ENCODE results near the gene EIF6. TPM values are rescaled to one million over a fixed set of nuclear protein-coding genes. Genes with fewer than 3 reads are reported as not detected.

The EIF6 gene
- total RNA-seq, 1 donor from 2014 or later, result 271 TPM

- DNase-seq (ENCODE audit: low read depth) (no peak), FAIRE-seq (no peak)
- no peaks in the 10 kb centered on the region for H3K9me3 Mint-ChIP-seq (ENCODE audit: unreplicated experiment)
- Histone ChIP-seq H3K9me3 (ENCODE audit: insufficient read depth, low read depth, low read length) (no peaks in the 10 kb centered on the region), H3K9ac (ENCODE audit: low read length) (no peak overlapping the region), H3K4me2 (ENCODE audit: low read length) (no peak overlapping the region), H3K27ac (ENCODE audit: low read depth, low read length) (no peak overlapping the region), H3K79me2 (ENCODE audit: insufficient read depth, low read length) (no peaks in the 10 kb centered on the region), H3K4me1 (ENCODE audit: insufficient read depth, low read length) (no peaks in the 10 kb centered on the region), H3K4me3 (ENCODE audit: insufficient read depth, low read depth, low read length) (no peak overlapping the region), H2AFZ (ENCODE audit: low read depth, low read length) (no peak overlapping the region), H3K27me3 (ENCODE audit: insufficient read depth, low read length) (no peaks in the 10 kb centered on the region), H4K20me1 (ENCODE audit: insufficient read depth, low read length) (no peaks in the 10 kb centered on the region), H3K36me3 (ENCODE audit: insufficient read depth, low read length) (no peaks in the 10 kb centered on the region)
- peaks cover 5% of the 10 kb centered on the region for H3K4me1 Mint-ChIP-seq (ENCODE audit: low read depth, unreplicated experiment)
- no peak overlapping the region for H3K27ac Mint-ChIP-seq (ENCODE audit: unreplicated experiment)
- TF ChIP-seq CTCF (IDR thresholded peaks at IDR 0.05; ENCODE audit: insufficient read depth, low read depth, low read length), result no peak
- no peak for TF ChIP-seq EZH2 (IDR thresholded peaks at IDR 0.05; ENCODE audit: insufficient read depth, low read length)
- H3K36me3 Mint-ChIP-seq (ENCODE audit: low read depth, unreplicated experiment), result peaks cover 18% of the 10 kb centered on the region
- no peaks in the 10 kb centered on the region for H3K27me3 Mint-ChIP-seq (ENCODE audit: low read depth, unreplicated experiment)
- no peak overlapping the region for H3K4me3 Mint-ChIP-seq (ENCODE audit: unreplicated experiment)
Observed at GRCh38 chr20:35270021-35270902, 14.3 kb downstream of the EIF6 start.

DNA sequence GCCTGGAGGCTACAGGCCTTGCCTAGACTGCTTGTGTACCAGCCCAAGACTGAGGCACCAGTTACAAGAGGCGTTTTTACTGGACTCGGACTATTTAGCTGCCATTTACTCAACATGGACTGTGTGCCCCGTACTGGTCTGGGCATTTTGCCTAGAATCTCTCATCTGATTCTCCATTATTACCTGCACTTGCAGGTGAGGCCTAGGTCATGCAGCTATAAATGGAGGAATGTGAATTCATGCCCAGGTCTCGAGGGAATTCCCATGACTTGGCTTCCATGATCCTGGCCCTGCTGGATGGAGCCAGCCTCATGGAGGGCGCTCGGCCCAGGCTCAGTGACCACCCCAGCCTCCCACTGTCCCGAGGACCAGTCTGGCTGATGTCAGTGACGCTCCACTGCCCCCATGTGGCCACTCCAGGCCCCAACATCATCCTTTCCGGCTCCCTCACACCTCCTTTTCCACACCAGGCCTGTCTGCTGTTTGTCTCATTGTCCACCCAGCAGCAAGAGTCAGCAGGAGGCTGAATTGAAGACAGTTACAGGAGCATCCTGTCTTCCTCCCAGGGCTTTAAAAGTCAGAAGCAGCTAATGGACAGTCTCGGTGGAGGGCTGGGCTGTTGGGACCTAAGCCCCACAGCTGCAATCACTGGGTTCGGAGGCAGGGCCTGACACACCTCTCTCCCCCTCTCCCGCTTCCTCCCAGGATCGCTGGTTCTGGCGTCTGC lies 15.4 kb downstream of the EIF6 start:
- peak overlapping the region; percentile 75 for H3K27ac Mint-ChIP-seq (ENCODE audit: unreplicated experiment)

More for the DNA sequence above, 15.4 kb downstream of the EIF6 start:
- Histone ChIP-seq H3K9me3 (ENCODE audit: insufficient read depth, low read depth, low read length) (no peaks in the 10 kb centered on the region), H3K4me3 (ENCODE audit: insufficient read depth, low read depth, low read length) (no peak overlapping the region), H3K9ac (ENCODE audit: low read length) (no peak overlapping the region), H3K36me3 (ENCODE audit: insufficient read depth, low read length) (no peaks in the 10 kb centered on the region), H3K27ac (ENCODE audit: low read depth, low read length) (no peak overlapping the region), H3K4me2 (ENCODE audit: low read length) (no peak overlapping the region), H4K20me1 (ENCODE audit: insufficient read depth, low read length) (no peaks in the 10 kb centered on the region), H3K4me1 (ENCODE audit: insufficient read depth, low read length) (no peaks in the 10 kb centered on the region), H2AFZ (ENCODE audit: low read depth, low read length) (no peak overlapping the region), H3K27me3 (ENCODE audit: insufficient read depth, low read length) (no peaks in the 10 kb centered on the region), H3K79me2 (ENCODE audit: insufficient read depth, low read length) (no peaks in the 10 kb centered on the region)
- Mint-ChIP-seq H3K4me3 (ENCODE audit: unreplicated experiment) (no peak overlapping the region), H3K4me1 (ENCODE audit: low read depth, unreplicated experiment) (peaks cover 5% of the 10 kb centered on the region), H3K36me3 (ENCODE audit: low read depth, unreplicated experiment) (peaks cover 18% of the 10 kb centered on the region), H3K9me3 (ENCODE audit: unreplicated experiment) (no peaks in the 10 kb centered on the region), H3K27me3 (ENCODE audit: low read depth, unreplicated experiment) (no peaks in the 10 kb centered on the region)
- TF ChIP-seq CTCF (IDR thresholded peaks at IDR 0.05; ENCODE audit: insufficient read depth, low read depth, low read length) (peak; percentile 77), EZH2 (IDR thresholded peaks at IDR 0.05; ENCODE audit: insufficient read depth, low read length) (no peak)
- no peak for FAIRE-seq
- peak; percentile 29 for DNase-seq (ENCODE audit: low read depth)
